DMS53 treated with DMSO at 0.1 percent for 48 hours (cell line): ENCODE data around the gene RFPL3.
"Not testable (repeated sequence)": the region's sequence is repeated elsewhere in the genome, so short reads cannot be mapped to it uniquely, and the experiment has no call there.

Experiments
- DNase-seq: peaks from one replicate; lab custom pipeline; 2025; ENCODE audit not compliant: unreplicated experiment; lab: John Stamatoyannopoulos, UW

Gene RFPL3

DNA sequence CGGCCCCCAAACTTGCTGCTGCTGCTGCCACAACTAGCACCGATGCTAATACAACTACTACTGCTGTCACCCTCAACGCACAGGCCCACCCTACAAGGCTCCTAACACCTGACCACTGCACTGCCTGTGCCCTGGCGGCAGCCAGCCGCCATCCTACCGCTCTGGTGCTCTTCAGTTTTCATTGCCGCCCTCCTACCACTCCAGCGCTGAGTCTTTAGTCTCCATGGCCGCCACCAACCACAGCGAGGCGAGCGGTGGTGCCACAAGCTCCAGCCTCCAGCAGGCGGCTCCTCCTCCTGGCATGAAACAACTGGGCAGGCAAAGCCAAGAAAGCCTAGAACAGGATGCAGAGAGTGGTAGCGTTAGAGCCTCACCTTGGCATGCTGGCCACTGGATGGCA is 5.0 kb upstream of the RFPL3 start:
- no peak for DNase-seq

DNA sequence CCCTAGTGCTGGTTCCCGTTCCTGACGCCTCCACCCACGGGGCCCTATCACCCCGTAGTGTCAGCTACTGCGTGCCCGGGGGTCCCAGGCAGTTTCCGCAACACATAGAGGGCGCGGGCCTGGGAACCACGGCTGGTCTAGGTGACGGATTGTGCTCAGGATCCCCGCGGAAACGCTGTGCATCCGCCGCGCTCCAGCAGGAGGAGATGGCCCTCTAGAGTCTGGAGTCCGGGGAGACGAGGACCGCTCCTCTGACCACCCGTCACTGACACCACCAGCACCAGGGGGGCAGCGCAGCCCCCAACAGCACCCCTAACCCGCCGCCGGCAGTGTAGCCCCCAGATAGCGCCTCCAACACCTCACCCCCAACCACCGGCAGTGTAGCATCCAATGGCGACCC is 4.4 kb upstream of the RFPL3 start:
- DNase-seq: no peak

DNA sequence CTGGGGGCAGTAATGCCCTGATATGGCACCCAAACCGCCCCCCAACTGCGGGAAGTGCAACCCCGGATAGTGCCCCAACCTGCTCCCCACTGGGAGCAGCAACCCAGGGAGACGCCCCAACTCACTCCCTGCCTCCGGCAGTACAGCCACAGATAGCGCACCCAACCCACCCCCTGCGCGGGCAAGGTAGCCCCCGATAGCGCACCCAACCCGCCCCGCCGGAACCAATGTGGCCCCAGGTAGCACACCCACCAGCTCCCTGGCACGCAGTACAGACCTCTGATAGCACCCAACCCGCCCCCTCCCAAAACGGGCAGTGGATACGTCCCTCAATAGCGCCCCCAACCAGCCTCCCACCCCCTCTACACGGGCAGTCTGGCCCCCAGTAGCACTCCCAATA is 3.8 kb upstream of the RFPL3 start:
- no peak for DNase-seq

DNA sequence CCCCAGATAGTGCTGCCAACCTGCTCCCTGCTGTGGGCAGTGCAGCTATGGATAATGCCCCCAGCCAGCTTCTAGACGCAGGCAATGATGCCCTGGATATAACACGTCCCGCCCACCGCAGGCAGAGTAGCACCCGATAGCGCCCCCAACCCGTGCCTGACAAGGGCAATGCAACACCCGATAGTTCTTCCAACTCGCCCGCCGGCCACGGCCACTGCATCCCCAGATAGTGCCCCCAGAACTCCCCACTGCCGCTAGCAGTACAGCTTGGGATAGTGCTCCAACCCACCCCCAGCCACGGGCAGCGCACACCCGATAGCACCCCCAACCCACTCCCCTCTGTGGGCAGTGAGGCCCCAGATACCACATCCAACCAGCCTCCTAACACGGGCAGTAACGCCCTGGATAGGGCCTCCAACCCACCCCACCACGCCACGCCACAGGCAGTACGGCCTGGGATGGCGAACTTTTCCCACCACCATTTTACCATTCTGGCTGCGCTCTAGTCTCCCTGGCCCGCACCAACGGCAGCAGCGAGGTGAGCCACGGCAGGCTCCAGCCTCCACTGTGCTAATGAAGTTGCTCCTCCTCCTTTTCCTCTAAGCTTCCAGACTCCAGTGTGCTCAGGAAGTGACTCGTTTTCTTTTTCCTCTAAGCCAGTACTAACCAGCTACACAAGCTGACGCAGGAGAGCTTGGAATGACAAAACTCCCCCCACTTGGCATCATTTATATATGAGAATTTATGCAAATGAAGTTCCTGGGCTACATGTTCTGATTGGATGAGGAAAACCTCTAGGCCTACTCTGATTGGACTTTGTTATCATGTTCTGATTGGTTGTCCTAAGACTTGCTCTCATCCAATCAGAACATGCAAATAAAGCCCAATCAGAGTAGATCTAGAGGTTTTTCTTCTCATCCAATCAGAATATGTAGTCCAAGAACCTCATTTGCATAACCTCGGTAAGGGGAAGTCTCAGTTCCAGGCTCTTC is 3.0 kb upstream of the RFPL3 start:
- DNase-seq: no peak

DNA sequence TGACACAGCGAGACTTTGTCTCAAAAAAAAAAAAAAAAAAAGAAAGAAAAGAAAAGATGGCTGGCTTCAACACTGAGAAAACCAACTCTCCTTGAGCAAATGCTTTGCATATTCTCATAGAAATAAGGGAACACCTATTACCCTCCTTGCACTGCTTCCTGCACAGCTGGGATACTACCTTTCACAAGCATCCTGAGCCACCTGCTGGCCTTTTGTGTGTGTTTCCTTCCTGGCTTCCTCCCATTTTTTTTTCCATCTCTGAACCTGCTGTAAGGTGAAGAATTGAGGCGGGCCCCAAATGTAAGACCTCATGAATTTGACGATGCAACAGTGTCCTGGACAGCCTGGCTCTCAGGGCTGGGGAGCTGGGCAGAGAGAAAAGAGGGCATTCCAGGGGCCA is 1.9 kb upstream of the RFPL3 start:
- no peak for DNase-seq

DNA sequence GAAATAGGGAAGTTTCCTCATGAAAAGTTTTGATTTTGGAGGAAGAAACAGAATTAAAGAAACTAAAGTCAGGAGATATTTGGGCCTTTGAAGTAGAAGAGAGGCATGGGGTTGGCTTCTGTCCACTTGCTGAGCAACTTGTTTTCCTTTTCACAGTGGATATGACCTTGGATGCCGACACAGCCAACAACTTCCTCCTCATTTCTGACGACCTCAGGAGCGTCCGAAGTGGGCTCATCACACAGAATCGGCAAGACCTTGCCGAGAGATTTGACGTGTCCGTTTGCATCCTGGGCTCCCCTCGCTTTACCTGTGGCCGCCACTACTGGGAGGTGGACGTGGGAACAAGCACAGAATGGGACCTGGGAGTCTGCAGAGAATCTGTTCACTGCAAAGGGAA is 2.4 kb downstream of the RFPL3 start:
- DNase-seq: not testable (repeated sequence)

DNA sequence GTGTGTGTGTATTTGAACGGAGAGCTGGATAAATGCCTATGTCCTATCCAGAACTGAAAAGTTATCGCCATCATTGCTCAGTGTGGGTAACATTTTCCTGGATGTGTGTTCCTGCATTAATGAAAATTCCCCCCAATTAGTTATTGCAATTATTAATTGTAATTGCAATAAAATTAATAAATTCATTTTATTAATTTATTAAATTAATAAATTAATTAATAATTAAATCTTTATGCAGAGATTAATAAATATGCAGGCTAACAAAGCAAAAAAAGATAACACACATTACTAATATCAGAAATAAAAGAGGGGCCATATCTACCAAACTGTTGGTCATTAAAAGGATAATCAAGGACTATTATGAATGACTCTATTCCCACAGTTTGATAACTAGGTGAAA is 3.6 kb downstream of the RFPL3 start:
- no peak for DNase-seq

DNA sequence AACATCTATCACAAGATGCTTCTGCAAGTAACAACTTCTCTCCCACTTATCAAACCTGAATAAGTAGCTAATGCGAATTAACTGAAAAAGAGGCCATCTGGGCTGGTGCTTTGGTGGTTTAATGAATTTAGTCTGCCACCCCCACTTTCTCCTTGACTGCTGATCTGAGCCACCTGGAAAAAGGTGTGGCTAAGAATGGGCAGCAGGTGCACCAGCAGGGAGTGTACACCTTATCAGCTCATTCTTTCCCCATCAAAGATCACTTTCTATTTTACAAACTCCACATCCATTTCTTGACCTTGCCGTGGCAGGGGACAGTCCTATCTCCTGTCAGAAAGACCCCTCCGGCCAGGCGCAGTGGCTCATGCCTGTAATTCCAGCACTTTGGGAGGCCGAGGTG is 6.5 kb downstream of the RFPL3 start:
- no peak for DNase-seq

DNA sequence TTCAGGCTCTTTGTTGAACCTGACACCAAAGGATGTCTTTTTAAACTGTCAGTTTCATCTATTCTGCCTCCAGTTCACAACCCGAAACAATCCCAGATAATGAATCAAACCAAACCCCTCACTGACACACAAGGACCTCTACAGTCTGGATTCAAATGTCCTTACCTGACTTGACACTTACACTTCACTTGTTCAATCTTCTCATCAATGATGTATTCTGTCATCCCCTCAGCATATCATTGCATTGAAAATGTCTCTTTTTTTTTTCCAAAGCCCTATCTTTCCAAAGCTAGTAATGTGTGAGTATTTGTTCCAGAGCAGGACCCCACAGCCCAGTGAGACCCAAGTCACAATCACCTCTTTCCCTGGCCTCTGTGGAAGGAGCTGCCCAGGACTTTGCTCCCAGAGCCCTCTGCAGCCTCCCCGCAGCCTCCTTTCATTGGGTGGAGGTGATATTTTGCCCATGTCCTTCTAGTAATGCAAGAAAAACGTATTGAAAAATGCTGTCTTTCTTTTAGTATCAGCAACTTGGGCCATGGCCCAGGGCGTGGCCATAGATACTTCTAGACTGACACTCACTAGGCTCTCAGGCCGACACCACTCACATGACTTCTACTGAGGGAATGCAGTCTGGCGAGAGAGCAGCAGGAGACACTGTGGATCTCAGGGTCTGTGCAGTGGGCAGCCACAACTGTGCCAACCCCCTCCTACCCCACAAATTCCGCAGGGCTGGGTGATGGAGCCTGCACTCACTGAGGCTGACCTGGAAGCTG is 18.2 kb downstream of the RFPL3 start:
- DNase-seq: no peak

DNA sequence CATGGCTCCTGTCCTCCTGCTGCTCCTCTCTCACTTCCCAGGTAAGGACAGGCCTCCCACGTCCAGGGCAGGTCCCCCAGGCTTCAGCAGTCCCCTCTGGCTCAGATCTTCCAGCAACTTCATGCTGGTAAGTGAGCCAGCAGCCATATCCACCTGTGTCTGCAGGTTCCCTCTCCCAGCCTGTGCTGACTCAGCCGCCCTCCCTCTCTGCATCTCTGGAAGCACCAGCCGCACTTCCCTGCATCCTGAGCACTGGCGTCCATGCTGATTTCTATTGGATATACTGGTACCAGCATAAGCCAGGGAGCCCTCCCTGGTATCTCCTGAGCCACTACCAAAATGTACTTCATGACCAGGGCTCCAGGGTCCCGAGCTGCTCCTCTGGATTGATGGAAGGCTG is 19.0 kb downstream of the RFPL3 start:
- no peak for DNase-seq

DNA sequence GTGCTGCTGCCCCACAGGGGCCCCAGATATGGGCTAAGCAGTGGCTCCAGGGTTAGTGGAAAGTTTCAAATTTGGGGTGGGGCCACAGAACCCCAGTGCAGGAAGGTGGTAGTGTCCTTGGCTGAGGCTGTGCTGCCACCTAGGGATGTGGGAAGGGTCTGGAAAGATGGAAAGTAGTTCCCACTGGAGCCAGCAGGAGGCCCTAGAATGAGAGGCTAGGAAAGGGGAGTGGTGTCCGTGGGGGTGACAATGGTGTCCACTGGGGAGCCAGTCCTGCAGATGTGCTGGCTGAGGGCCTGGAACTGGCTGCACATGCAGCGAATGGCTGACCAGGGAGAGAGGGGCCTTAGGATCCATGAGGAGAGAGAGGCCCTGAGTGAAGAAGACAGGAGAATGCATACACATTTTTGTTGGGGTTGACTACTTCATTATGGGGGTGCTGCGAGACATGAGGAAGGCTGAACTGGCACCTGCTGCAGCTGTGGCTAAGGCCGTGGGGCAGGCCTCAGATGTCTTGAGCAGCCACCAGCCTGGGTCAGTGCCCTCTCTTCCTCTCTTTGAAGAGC is 21.1 kb downstream of the RFPL3 start:
- no peak for DNase-seq

DNA sequence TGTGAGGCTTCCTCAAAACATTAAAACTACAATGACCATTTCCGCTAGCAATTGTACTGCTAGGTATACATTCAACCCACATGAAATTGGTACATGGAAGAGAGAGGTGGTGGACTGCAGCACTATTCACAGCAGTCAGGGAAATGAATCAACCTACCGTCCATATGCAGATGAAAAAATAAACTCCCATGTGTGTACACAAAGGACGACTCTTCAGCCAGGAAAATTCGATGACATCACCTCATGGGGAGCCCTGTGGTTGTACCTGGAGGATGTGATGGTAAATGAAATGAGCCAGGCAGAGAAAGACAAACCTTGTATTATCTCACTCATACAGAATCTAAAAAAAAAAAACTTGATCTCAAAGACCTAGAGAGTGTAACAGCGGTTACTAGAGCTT is 23.3 kb downstream of the RFPL3 start:
- DNase-seq: peak; percentile 29

DNA sequence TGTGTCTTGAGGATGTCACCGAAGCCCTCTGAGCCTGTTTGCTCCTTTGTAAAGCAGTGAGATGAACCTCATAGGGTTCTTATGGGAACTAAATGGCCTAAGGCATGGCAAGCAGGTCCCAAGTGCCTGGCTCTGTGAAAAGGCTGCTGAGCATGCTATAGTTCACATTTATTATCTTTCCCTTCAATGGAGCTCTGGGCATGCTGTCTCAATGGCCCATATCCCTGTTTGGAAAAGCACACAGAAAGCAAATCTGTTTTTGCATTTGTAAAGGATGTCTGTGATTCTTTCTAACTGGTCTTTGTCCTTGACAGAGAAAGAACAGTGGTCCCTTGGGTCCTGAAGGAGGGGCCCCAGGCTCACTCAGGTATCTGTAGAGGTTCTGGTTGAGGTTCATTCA is 28.0 kb downstream of the RFPL3 start:
- DNase-seq: no peak

DNA sequence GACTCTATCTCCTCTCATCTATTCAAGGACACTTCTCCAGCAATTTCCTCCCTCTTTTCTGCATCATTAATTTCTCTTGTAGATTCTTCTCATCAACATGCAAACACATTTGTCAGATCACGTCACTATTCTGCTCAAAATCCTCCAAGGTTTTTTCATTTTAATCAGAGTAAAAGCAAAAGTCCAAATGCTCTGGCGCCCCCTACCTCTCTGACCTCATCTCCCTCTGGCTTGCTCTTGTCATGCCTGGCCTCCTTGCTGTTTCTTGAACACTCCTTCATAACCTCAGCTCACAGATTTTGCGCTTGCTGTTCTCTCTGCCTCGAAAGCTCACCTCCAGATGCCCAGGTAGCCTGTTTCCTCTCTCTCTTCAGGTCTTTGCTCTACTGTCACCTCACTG is 32.0 kb downstream of the RFPL3 start:
- DNase-seq: no peak

DNA sequence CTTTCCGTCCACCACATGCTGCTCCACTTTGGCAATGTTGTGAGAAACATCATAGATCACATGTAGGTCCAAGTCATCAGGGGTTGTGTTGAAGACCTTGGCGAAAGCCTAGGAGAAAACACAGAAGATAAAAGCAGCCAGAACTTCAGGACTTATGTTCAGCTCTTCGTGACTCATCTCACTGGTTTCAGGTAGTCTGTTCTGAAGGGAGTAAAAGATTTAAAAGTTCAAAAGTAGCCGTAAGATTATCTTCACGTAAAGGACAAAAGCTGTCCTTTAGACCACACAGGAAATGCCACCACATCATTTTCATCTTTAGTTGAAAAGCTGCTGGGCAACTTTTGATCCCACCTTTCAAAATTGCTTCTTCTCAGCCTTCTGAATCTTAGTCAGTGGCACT is 37.4 kb downstream of the RFPL3 start:
- no peak for DNase-seq

DNA sequence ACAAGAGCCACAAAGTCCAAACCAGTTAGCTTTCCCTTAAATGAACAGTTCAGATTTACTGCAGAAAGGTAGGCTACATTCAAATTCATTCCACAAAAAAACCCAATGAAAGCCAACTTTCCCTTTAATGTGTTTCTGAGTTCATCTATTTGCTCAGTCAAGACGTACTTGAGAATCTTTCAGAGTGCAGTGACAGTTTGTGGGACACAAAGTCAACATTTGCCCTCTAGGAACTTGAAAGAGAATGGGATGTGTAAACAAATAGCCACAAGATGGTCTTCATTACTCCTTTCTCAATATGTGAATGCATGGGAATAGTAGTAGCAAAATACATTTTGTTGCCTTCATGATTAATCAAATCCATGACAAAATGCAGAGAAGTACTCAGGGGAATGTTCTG is 38.6 kb downstream of the RFPL3 start:
- DNase-seq: no peak

DNA sequence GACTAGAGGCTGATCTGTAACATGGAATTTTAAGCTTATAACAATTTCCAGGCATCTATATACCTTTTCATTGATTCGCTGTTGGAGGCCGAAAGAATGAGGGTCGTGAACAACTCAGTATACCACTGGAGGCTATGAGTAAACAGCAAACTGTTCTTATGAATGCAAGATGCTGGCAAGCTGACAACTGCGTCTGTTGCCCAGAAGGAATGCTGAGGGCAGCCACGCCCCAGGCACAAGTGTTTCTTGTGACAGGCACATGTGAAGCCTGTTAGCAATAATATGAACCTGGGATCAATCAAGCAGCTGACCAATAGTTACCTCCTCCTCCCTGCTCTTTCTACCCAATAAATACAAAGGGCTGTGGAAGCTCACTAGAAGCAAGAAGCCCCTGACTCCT is 39.1 kb downstream of the RFPL3 start:
- DNase-seq: no peak

DNA sequence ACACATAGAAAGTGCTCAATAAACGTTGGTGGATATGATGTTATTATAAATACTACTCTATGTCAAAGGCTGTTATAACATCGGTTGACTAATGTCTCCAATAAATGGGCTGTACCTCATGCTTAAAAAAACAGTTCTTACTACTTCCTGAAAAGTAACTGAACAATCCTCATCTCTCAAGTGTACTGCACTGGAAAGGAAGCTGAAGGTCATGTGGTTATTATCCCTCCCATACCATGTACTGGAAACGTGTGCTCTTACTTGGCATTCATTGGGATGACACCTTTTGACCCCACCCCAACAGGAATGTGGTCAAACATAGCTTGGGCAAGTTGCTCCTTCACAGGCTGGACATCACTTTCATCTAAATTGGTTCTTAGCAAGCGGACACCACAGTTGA is 43.8 kb downstream of the RFPL3 start:
- DNase-seq: no peak

DNA sequence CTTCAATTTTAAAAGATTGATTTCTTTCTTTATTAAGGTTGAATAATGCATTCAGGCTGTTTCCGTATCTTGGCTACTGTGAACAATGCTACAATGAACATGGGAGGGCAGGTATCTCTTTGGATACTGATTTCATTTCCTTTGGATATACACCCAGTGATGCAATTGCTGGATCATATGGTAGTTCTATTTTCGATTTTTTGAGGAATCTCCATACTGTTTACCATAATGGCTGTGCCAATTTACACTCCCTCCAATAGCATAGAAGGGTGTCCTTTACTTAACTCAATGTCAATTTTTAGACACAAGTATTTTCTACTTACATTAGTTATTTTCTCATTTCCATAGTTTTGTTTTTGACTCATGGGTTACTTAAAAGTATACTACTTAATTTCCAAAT is 46.4 kb downstream of the RFPL3 start:
- no peak for DNase-seq

DNA sequence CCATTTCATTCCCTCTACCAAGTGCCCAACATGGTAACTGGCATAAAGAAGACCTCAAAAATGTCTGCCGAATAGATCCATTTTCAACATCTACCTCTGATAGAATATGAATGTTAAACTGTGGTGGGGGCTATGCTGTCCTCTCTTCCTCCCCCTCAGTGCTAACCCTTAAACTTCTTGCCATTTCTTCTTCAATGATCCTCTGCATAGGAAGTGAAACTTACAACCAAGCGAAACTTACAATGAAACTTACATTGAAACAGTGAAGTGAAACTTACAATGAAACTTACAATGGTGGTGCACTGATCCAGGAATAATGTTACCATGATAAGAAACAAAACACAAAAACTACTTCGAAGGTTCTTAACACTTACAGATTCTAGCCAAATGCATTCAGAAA is 49.6 kb downstream of the RFPL3 start:
- DNase-seq: no peak

DNA sequence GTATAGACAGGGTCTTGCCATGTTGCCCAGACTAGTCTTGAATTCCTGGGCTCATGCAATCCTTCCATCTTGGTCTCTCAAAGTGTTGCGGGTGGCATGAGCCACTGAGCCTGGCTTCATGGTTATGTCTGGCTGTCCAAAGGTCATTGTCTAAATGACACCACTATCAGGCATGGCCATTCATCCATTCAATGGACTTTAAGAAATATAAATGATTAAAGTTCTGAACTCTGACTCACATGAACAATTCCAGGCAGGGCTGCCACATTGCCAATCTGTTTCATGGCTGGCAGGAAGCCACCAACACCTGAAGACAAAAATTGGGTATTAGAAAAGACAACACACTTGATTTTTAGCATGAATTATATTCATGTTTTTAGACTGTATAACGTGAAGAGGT is 50.3 kb downstream of the RFPL3 start:
- DNase-seq: no peak

DNA sequence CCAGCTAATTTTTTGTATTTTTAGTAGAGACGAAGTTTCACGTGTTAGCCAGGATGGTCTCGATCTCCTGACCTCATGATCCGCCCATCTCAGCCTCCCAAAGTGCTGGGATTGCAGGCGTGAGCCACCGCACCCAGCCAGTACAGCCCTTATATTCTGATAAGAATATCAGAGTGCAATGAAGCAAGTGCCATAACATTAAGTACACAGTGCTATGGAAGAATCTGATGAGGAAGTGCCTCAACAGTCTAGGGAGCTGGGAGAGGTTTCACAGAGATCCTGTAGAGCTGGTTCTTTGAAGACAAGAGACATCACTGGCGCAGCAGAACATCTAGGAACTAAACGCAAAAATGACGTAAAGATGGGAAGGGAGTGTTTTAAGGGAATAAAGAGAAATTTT is 52.3 kb downstream of the RFPL3 start:
- DNase-seq: no peak
